CD4-positive, alpha-beta T cell (primary cell): ENCODE data around the gene CEP350. TPM values are rescaled to one million over a fixed set of nuclear protein-coding genes. Genes with fewer than 3 reads are reported as not detected.

Source experiments
- ATAC-seq: fragments of 200-7000 bp; cut with Tn5 transposase; one replicate; pipeline ENCODE4 v1.10.0; 2022; ENCODE audit warnings: mild to moderate bottlenecking; ENCODE audit not compliant: poor library complexity
- CTCF ChIA-PET: fragments of 350-600 bp; sonication (Branson Sonifier 250); formaldehyde crosslinking; loops from one replicate; lab custom pipeline; 2021; ENCODE audit warnings: antibody characterized with exemption, inconsistent platforms; lab: Charles Lee
- POLR2A ChIA-PET: fragments of 350-600 bp; sonication (Branson Sonifier 250); formaldehyde crosslinking; loops from one replicate; lab custom pipeline; 2021; ENCODE audit warnings: antibody characterized with exemption, inconsistent platforms; lab: Charles Lee
- DNase-seq, 14 experiments: peaks; one replicate each; pipeline ENCODE4 v3.0.0-alpha.2; 2013 to 2020; ENCODE audit warnings: mixed read lengths in 2 of 14
- H3K27ac ChIP-seq, 2 donors: one replicate each; pipeline versions ENCODE4 v1.5.1 to v1.7.0; 2013; ENCODE audit warnings: low read length in 2 of 2, low read depth in 1 of 2, mild to moderate bottlenecking in 1 of 2
- H3K27me3 ChIP-seq, 2 experiments: 1 replicate in 1 of 2; 2 replicates in 1 of 2; pipeline versions ENCODE4 v1.6.1 to v1.7.0; 2013; ENCODE audit warnings: low read length in 2 of 2, control low read depth in 1 of 2, mild to moderate bottlenecking in 1 of 2, moderate library complexity in 1 of 2; ENCODE audit not compliant: insufficient read depth in 2 of 2, control insufficient read depth in 1 of 2
- H3K36me3 ChIP-seq: one replicate; pipeline ENCODE4 v1.6.1; 2013; ENCODE audit warnings: low read length, control low read depth; ENCODE audit not compliant: insufficient read depth
- H3K4me1 ChIP-seq: one replicate; pipeline ENCODE4 v1.6.1; 2013; ENCODE audit warnings: low read length, control low read depth; ENCODE audit not compliant: insufficient read depth
- H3K4me3 ChIP-seq: one replicate; pipeline ENCODE4 v1.5.1; 2013; ENCODE audit warnings: mild to moderate bottlenecking, low read length, moderate library complexity
- H3K9me3 ChIP-seq, 2 experiments: 1 replicate in 1 of 2; 2 replicates in 1 of 2; pipeline versions ENCODE4 v1.6.1 to v1.7.0; 2013; ENCODE audit warnings: low read length in 2 of 2, mild to moderate bottlenecking in 2 of 2, control low read depth in 1 of 2, moderate library complexity in 1 of 2; ENCODE audit not compliant: control insufficient read depth in 1 of 2, insufficient read depth in 1 of 2
- H3K27ac Mint-ChIP-seq: one replicate; pipeline ENCODE4 v1.8.0; 2020; ENCODE audit warnings: mixed read lengths
- H3K27me3 Mint-ChIP-seq: one replicate; pipeline ENCODE4 v1.8.0; 2021; ENCODE audit warnings: mixed read lengths
- H3K36me3 Mint-ChIP-seq: one replicate; pipeline ENCODE4 v1.8.0; 2021; ENCODE audit warnings: low read depth, mixed read lengths
- H3K4me1 Mint-ChIP-seq: one replicate; pipeline ENCODE4 v1.8.0; 2021; ENCODE audit warnings: low read depth, mixed read lengths
- H3K4me3 Mint-ChIP-seq: one replicate; pipeline ENCODE4 v1.8.0; 2020; ENCODE audit warnings: mild to moderate bottlenecking, mixed read lengths
- H3K9me3 Mint-ChIP-seq: one replicate; pipeline ENCODE4 v1.8.0; 2020; ENCODE audit warnings: mixed read lengths
- intact Hi-C, 2 experiments: fragments of 100-400 bp; cut with DNase I in 1 of 2; cut with micrococcal nuclease in 1 of 2; formaldehyde crosslinking; loops; one replicate each; pipeline versions ENCODE4 v1.15.1 to v1.9.0; 2023 to 2025; cut with DNase I, micrococcal nuclease
- total RNA-seq, 174 experiments: library from RNA in 2 of 174; stranded (reverse) in 2 of 174; gene quantifications; one replicate each; pipeline ENCODE4 v1.2.3 and lab custom pipeline; 2021 to 2026
- TF ChIP-seq, protein P1 (sequence below): fragments of 200-600 bp; IDR thresholded peaks from one replicate; pipeline ENCODE4 v1.8.0; 2022; ENCODE audit warnings: antibody characterized with exemption, mild to moderate bottlenecking

The CEP350 gene
- total RNA-seq, 2 experiments from 2014 or later = 45.5 to 51.4 TPM

DNA sequence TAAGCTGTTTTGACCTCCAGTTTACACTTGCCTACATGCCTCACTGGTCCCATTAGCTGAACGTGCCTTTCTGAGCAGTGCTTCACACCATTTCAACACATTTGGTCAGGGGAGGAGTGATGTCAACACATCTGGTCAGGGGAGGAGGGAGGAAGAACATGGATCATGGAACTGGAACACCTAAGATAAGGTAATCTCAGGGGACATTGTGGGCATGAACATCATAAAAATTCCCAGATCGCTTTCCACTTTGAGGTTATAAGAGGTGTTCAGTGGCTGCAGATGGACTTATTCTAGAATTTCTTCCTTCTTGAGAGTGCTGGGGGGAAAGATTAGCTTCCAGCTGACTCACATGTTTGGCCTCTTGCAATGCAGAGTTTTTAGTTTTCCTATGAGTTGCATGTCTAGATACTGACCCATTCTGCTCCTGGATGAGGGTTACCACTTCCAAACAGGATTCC lies 202.1 kb downstream of the CEP350 start:
- CTCF ChIA-PET = no interaction called here
- Mint-ChIP-seq H3K4me3 (peak overlapping the region; percentile 95), H3K9me3 (no peaks in the 10 kb centered on the region), H3K4me1 (peaks cover 33% of the 10 kb centered on the region), H3K27me3 (no peaks in the 10 kb centered on the region), H3K27ac (peak overlapping the region; percentile 82), H3K36me3 (peaks cover 8% of the 10 kb centered on the region)
- H3K4me3 ChIP-seq = no peak overlapping the region
- peaks cover 27% of the 10 kb centered on the region for H3K4me1 ChIP-seq
- TF ChIP-seq, protein P1, sequence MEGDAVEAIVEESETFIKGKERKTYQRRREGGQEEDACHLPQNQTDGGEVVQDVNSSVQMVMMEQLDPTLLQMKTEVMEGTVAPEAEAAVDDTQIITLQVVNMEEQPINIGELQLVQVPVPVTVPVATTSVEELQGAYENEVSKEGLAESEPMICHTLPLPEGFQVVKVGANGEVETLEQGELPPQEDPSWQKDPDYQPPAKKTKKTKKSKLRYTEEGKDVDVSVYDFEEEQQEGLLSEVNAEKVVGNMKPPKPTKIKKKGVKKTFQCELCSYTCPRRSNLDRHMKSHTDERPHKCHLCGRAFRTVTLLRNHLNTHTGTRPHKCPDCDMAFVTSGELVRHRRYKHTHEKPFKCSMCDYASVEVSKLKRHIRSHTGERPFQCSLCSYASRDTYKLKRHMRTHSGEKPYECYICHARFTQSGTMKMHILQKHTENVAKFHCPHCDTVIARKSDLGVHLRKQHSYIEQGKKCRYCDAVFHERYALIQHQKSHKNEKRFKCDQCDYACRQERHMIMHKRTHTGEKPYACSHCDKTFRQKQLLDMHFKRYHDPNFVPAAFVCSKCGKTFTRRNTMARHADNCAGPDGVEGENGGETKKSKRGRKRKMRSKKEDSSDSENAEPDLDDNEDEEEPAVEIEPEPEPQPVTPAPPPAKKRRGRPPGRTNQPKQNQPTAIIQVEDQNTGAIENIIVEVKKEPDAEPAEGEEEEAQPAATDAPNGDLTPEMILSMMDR = no peak
- H3K27me3 ChIP-seq = no peaks in the 10 kb centered on the region
- intact Hi-C loops = loop anchor here (2.0 to 10.0 kb wide), 11 partner anchors 272 to 1878 kb away; partner anchors contain the start of genes TOR1AIP1 (in 2 of the 2), AXDND1 (in 1 of the 2), FAM20B (in 1 of the 2) and SOAT1 (in 1 of the 2)
- H3K9me3 ChIP-seq = no peaks in the 10 kb centered on the region
- H3K36me3 ChIP-seq = no peaks in the 10 kb centered on the region
- POLR2A ChIA-PET = no interaction called here
- no peak overlapping the region for H3K27ac ChIP-seq
- ATAC-seq = no peak
- peak in 1 of 14 experiments; percentile 20 for DNase-seq

DNA sequence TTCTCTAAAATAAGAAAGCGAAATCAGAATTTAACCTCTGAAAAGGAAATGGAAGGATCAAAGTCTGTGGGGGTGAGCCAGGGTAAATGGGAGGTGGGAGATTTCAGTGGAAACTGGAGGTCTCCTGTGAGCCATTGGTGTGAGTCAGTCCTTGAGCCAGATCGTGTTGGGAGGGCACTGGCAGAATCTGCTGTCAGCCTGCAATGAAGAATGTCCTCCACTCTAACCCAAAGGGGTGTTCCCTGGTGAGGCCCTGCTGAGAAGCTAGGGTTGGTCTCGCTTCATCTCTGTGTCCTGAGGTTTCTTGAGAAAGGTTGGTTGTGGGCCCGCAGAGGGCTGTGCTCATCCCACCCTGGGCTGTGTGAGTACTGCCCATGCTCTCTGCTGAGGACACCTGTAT lies 202.5 kb downstream of the CEP350 start:
- ATAC-seq (no peak), DNase-seq (no peak)
- Histone ChIP-seq H3K4me1 (peaks cover 27% of the 10 kb centered on the region), H3K4me3 (no peak overlapping the region), H3K9me3 (no peaks in the 10 kb centered on the region), H3K27me3 (no peaks in the 10 kb centered on the region), H3K27ac (no peak overlapping the region), H3K36me3 (no peaks in the 10 kb centered on the region)
- H3K9me3 Mint-ChIP-seq = no peaks in the 10 kb centered on the region
- H3K27me3 Mint-ChIP-seq = no peaks in the 10 kb centered on the region
- TF ChIP-seq, protein P1 = no peak
- CTCF ChIA-PET = no interaction called here
- intact Hi-C loops = loop anchor here (2.0 to 10.0 kb wide), 11 partner anchors 272 to 1878 kb away; partner anchors contain the start of genes TOR1AIP1 (in 2 of the 2), AXDND1 (in 1 of the 2), FAM20B (in 1 of the 2) and SOAT1 (in 1 of the 2)
- peak overlapping the region; percentile 95 for H3K4me3 Mint-ChIP-seq
- peaks cover 33% of the 10 kb centered on the region for H3K4me1 Mint-ChIP-seq
- H3K27ac Mint-ChIP-seq = no peak overlapping the region
- peaks cover 8% of the 10 kb centered on the region for H3K36me3 Mint-ChIP-seq
- POLR2A ChIA-PET = no interaction called here

DNA sequence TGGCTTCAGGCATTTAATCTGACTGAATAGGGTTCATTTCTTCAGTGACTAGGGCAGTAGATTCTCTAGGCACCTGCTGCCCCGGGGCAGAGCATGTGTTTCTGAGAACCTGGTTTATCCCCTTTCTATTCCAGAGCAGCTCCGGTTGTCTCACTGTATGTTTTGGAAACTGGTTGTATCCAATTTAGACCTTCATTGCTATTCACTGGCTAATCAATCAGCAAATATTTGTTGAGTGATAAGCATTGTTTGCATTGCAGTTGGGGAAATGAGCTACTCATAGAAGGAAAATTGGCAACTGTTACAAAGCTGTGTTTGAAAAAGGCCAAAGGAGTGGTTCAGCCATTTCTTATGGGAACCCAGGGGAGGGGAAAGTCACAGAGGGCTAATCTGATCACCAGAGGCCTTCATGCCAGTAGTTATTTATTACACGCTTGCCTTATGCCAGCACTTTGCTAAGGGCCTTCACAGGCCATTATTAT lies 203.0 kb downstream of the CEP350 start:
- TF ChIP-seq, protein P1 = no peak
- peaks cover 27% of the 10 kb centered on the region for H3K4me1 ChIP-seq
- Mint-ChIP-seq H3K9me3 (no peaks in the 10 kb centered on the region), H3K4me1 (peaks cover 33% of the 10 kb centered on the region), H3K27me3 (no peaks in the 10 kb centered on the region), H3K36me3 (peaks cover 8% of the 10 kb centered on the region), H3K27ac (no peak overlapping the region), H3K4me3 (no peak overlapping the region)
- no peaks in the 10 kb centered on the region for H3K36me3 ChIP-seq
- H3K4me3 ChIP-seq = no peak overlapping the region
- H3K9me3 ChIP-seq = no peaks in the 10 kb centered on the region
- DNase-seq = no peak
- ChIA-PET POLR2A (no interaction called here), CTCF (no interaction called here)
- H3K27me3 ChIP-seq = no peaks in the 10 kb centered on the region
- no peak overlapping the region for H3K27ac ChIP-seq
- no peak for ATAC-seq
- intact Hi-C loops = loop anchor here (2.0 to 10.0 kb wide), 11 partner anchors 273 to 1877 kb away; partner anchors contain the start of genes TOR1AIP1 (in 2 of the 2), AXDND1 (in 1 of the 2), FAM20B (in 1 of the 2) and SOAT1 (in 1 of the 2)
